GM23338 (cell line): ENCODE data around the gene PIGC.

Experiments
- POLR2AphosphoS5 ChIP-seq: IDR thresholded peaks from 2 replicates; pipeline ENCODE4 v1.6.1; 2016; ENCODE audit warnings: antibody characterized with exemption, low read depth
- TF ChIP-seq, protein P1 (sequence below), 2 experiments: fragments of 200-600 bp in 1 of 2; sonication (generic) in 1 of 2; conservative IDR thresholded peaks; 2 replicates each; pipeline versions ENCODE4 v1.5.1 to v1.6.1; 2016 to 2017; ENCODE audit warnings: antibody characterized with exemption in 2 of 2, low read depth in 2 of 2, mild to moderate bottlenecking in 2 of 2, moderate library complexity in 1 of 2

DNA sequence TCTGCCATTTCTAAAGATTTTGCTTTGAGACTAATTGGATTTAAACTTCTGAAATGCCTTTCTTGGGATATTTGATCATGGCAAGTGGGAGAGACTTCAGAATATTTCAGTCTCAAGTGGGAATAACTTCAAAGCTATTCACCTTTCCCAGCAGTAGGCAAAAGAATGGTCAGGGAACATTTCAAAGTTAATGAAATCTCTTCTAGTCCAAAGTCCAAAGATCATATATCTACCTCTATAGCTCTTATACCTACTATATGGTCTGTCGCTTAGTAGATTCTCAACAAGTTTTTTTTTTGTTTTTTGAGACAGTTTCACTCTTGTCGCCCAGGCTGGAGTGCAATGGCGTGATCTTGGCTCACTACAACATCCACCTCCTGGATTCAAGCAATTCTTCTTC lies 44.5 kb upstream of the PIGC start:
- TF ChIP-seq POLR2AphosphoS5, result no peak
- TF ChIP-seq, protein P1, sequence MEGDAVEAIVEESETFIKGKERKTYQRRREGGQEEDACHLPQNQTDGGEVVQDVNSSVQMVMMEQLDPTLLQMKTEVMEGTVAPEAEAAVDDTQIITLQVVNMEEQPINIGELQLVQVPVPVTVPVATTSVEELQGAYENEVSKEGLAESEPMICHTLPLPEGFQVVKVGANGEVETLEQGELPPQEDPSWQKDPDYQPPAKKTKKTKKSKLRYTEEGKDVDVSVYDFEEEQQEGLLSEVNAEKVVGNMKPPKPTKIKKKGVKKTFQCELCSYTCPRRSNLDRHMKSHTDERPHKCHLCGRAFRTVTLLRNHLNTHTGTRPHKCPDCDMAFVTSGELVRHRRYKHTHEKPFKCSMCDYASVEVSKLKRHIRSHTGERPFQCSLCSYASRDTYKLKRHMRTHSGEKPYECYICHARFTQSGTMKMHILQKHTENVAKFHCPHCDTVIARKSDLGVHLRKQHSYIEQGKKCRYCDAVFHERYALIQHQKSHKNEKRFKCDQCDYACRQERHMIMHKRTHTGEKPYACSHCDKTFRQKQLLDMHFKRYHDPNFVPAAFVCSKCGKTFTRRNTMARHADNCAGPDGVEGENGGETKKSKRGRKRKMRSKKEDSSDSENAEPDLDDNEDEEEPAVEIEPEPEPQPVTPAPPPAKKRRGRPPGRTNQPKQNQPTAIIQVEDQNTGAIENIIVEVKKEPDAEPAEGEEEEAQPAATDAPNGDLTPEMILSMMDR (conservative IDR thresholded peaks at IDR 0.05; ENCODE audit: low read depth in 2 of 2), result no peak
